IPS-18c (cell line): ENCODE data around the gene RASGEF1B.
"Not testable (repeated sequence)": the region's sequence is repeated elsewhere in the genome, so short reads cannot be mapped to it uniquely, and the experiment has no call there.

ENCODE experiments used
- H3K4me3 ChIP-seq: 2 replicates; pipeline ENCODE4 v1.7.0; 2013; ENCODE audit warnings: low read depth, mild to moderate bottlenecking, low read length, moderate library complexity; ENCODE audit not compliant: insufficient read depth
- H3K9me3 ChIP-seq: one replicate; pipeline ENCODE4 v1.6.1; 2013; ENCODE audit warnings: mild to moderate bottlenecking, low read length, moderate library complexity; ENCODE audit not compliant: control insufficient read depth, insufficient read depth

Gene RASGEF1B

GRCh38 chr4:81504112-81505003, 32.7 kb upstream of the RASGEF1B start:
- no peak overlapping the region for H3K4me3 ChIP-seq
- no peaks in the 10 kb centered on the region for H3K9me3 ChIP-seq

- Histone ChIP-seq H3K9me3 (no peaks in the 10 kb centered on the region), H3K4me3 (no peak overlapping the region)
Measured at GRCh38 chr4:81503586-81503985, 31.9 kb upstream of the RASGEF1B start.

DNA sequence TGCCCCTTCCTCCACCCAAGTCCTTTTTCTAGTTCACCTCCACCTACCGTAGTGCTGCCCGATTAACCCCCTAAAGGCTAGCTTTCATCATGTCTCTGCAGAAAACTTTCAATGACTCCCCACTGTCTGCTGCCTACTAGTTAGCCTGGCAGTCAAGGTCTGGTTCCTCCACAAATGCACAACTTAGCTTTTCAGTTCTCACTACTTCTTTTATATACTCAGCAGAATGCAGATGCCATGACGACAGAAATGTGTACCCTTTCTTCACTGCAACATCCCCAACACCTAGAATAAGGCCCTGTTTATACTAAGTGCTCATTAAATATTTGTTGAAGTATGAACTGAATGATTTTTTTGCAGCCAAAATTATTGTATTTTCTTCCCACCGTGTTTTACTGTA, 30.9 kb upstream of the RASGEF1B start:
- Histone ChIP-seq H3K9me3 (no peaks in the 10 kb centered on the region), H3K4me3 (no peak overlapping the region)

DNA sequence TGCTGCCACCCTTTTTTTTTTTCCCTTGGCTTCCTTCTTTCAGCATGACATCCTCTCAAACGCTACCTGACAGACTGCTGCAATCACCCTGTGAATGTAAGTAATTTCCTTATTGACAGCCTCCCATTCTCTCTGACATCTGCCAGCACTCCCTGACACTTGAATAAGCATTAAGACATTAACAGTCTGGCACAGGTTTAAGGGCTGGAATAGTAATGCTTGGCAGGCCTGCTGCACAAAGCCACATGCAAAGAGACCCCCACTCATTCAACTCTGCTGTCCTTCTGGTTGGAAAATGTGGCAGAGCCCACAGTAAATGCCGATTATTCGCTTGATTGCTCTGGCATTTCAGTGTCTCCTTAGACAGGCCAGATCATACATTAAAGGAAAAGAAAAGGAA, 28.1 kb upstream of the RASGEF1B start:
- Histone ChIP-seq H3K9me3 (no peaks in the 10 kb centered on the region), H3K4me3 (no peak overlapping the region)

- Histone ChIP-seq H3K9me3 (no peaks in the 10 kb centered on the region), H3K4me3 (no peak overlapping the region)
Measured at GRCh38 chr4:81498551-81499099, 26.9 kb upstream of the RASGEF1B start.

- Histone ChIP-seq H3K9me3 (no peaks in the 10 kb centered on the region), H3K4me3 (no peak overlapping the region)
Measured at GRCh38 chr4:81498046-81498445, 26.3 kb upstream of the RASGEF1B start.

DNA sequence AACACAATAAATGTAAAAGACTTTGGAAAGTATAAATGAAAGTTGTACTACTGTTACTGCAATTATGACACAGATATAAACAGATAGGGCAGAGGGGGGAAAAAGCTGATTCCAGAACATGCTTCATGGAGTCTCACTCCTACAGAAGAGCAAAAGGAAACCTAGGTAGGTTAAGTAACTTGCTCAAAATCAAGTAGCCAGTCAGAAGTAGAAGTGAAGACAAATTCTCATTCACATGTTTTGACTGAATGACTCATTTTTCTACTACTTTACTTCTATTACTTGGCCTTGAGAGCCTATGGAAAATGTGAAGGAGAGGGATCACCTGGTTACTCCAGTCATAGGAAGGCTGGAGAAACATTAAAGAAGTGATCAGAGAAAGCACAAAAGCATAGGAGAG, 23.6 kb upstream of the RASGEF1B start:
- Histone ChIP-seq H3K4me3 (no peak overlapping the region), H3K9me3 (no peaks in the 10 kb centered on the region)

- Histone ChIP-seq H3K9me3 (no peaks in the 10 kb centered on the region), H3K4me3 (no peak overlapping the region)
Measured at GRCh38 chr4:81494031-81494431, 22.3 kb upstream of the RASGEF1B start.

- Histone ChIP-seq H3K4me3 (no peak overlapping the region), H3K9me3 (no peaks in the 10 kb centered on the region)
Measured at GRCh38 chr4:81492606-81493230, 21.0 kb upstream of the RASGEF1B start.

DNA sequence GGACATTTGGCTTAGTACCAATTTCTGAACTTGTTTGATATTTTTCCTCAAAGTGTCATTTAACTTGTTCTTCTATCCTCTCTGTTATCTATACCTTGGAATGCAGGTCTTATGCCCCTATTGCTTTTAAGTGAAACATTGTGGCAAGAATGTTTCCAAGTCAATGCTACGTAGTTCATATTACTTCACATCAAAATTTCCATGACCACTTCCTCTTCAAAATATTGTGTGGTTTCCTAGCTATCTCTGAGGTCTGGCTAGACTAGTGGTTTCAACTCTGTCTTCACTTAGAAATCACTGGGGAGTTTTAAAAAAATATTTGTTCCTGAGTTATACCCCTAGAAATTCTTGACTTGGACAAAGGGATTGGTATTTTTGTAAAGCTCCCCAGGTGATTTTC, 20.2 kb upstream of the RASGEF1B start:
- no peaks in the 10 kb centered on the region for H3K9me3 ChIP-seq
- H3K4me3 ChIP-seq: no peak overlapping the region

GRCh38 chr4:81490403-81491160, 18.9 kb upstream of the RASGEF1B start:
- no peak overlapping the region for H3K4me3 ChIP-seq
- H3K9me3 ChIP-seq: no peaks in the 10 kb centered on the region

DNA sequence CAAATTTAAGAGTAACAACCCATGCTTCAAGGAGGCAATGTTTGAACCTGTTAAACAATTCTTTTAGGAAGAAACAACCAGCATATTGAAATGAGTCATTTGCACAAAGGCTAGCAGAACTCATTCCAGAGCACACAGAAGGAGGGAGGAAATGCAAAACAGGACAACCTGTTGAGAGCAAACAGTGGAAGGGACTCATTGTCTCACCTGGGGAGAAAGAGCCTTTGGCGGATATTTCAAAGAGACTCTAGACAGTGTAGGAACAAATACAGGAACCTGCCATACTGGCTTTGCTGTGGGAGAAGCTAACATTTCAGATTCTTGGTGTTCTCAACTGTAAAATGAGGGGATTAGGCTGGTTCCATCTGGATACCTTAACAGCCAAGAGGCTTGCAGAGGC, 14.8 kb upstream of the RASGEF1B start:
- Histone ChIP-seq H3K4me3 (no peak overlapping the region), H3K9me3 (no peaks in the 10 kb centered on the region)

- no peaks in the 10 kb centered on the region for H3K9me3 ChIP-seq
- H3K4me3 ChIP-seq: no peak overlapping the region
Measured at GRCh38 chr4:81485310-81485980, 13.7 kb upstream of the RASGEF1B start.

DNA sequence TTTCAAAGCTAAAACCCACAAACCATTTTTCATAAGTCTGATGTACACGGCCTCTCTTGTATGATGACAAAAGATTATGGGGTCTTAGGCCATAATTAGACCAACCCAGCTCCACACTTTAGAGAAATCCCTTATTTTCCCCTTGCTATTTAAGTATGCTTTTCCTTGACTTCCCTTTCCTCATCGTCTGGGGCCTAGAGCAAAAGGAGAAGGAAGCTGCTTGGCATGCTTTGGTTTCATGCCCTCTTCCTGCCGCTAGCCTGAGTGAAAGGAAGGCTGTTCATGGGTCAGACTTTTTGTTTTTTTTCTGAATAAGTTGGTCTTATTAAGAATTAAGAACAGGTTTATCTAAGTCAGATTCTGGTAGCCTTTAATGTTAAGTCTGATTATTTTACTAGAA, 10.6 kb upstream of the RASGEF1B start:
- H3K9me3 ChIP-seq: no peaks in the 10 kb centered on the region
- no peak overlapping the region for H3K4me3 ChIP-seq

- no peaks in the 10 kb centered on the region for H3K9me3 ChIP-seq
- no peak overlapping the region for H3K4me3 ChIP-seq
Measured at GRCh38 chr4:81481151-81481550, 9.4 kb upstream of the RASGEF1B start.

DNA sequence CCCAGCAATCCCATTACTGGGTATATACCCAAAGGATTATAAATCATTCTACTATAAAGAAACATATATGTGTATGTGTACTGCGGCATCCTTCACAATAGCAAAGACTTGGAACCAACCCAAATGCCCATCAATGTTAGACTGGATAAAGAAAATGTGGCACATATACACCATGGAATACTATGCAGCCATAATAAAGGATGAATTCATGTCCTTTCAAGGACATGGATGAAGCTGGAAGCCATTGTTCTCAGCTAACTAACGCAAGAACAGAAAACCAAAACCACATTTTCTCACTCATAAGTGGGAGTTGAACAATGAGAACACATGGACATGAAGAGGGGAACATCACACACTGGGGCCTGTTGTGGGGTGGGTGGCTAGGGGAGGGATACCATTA, 7.9 kb upstream of the RASGEF1B start:
- not testable (repeated sequence) for H3K4me3 ChIP-seq

More for the DNA sequence above, 7.9 kb upstream of the RASGEF1B start:
- not testable (repeated sequence) for H3K9me3 ChIP-seq
